ENCODE measurements around the gene DHRS9.

GRCh38 chr2:169034256-169034655 lies 35.1 kb upstream of the DHRS9 start:
- TF ChIP-seq CTCF (IDR thresholded peaks at IDR 0.05) (no peak), POLR2A (IDR thresholded peaks at IDR 0.05) (no peak), EP300 (IDR thresholded peaks at IDR 0.05) (no peak), POLR2AphosphoS5 (IDR thresholded peaks at IDR 0.05) (no peak)
